T-helper 2 cell treated with Interferon-gamma antibody and Interleukin-4, amounts not matched to agents 5 μg/mL and 100 μg/mL, for 36 hours (primary cell): Measurements from ENCODE around the gene YJU2.

Source experiments
- DNase-seq: peaks from one replicate; pipeline ENCODE4 v3.0.0; 2021; ENCODE audit warnings: low spot score
- H3K27ac Mint-ChIP-seq: one replicate; pipeline ENCODE4 v1.8.0; 2021; ENCODE audit warnings: mild to moderate bottlenecking, mixed read lengths
- H3K27me3 Mint-ChIP-seq: one replicate; pipeline ENCODE4 v1.8.0; 2021; ENCODE audit warnings: low read depth, mixed read lengths
- H3K36me3 Mint-ChIP-seq: one replicate; pipeline ENCODE4 v1.8.0; 2021; ENCODE audit warnings: low read depth, mixed read lengths
- H3K4me1 Mint-ChIP-seq: one replicate; pipeline ENCODE4 v1.8.0; 2021; ENCODE audit warnings: low read depth, mixed read lengths
- H3K4me3 Mint-ChIP-seq: one replicate; pipeline ENCODE4 v1.8.0; 2022; ENCODE audit warnings: mild to moderate bottlenecking, moderate library complexity, mixed read lengths
- H3K9me3 Mint-ChIP-seq: one replicate; pipeline ENCODE4 v1.8.0; 2021; ENCODE audit warnings: mixed read lengths

Gene YJU2

GRCh38 chr19:4246767-4247593 is at the start of gene YJU2:
YJU2 (plus strand) TSS chr19:4247080; CDS start chr19:4247147, 67 bp downstream.
- peaks cover 2% of the 10 kb centered on the region for H3K9me3 Mint-ChIP-seq
- H3K4me1 Mint-ChIP-seq, result peaks cover 13% of the 10 kb centered on the region
- DNase-seq, result peak; percentile 99
- peak within 1 kb of the TSS; percentile 92 for H3K4me3 Mint-ChIP-seq
- no peaks in the 10 kb centered on the region for H3K27me3 Mint-ChIP-seq
- peaks cover 32% of the 10 kb centered on the region for H3K36me3 Mint-ChIP-seq
- H3K27ac Mint-ChIP-seq, result peak within 1 kb of the TSS; percentile 99

GRCh38 chr19:4197228-4197624 is 49.7 kb upstream of the YJU2 start:
- Mint-ChIP-seq H3K36me3 (peaks cover 10% of the 10 kb centered on the region), H3K27me3 (peaks cover 31% of the 10 kb centered on the region), H3K4me3 (peak overlapping the region; percentile 9), H3K9me3 (peaks cover 10% of the 10 kb centered on the region), H3K4me1 (peaks cover 9% of the 10 kb centered on the region), H3K27ac (peak overlapping the region; percentile 60)
- no peak for DNase-seq

- peaks cover 9% of the 10 kb centered on the region for H3K4me1 Mint-ChIP-seq
- no peak for DNase-seq
- H3K27me3 Mint-ChIP-seq, result peaks cover 31% of the 10 kb centered on the region
- peak overlapping the region; percentile 9 for H3K4me3 Mint-ChIP-seq
- peaks cover 10% of the 10 kb centered on the region for H3K9me3 Mint-ChIP-seq
- peaks cover 10% of the 10 kb centered on the region for H3K36me3 Mint-ChIP-seq
- no peak overlapping the region for H3K27ac Mint-ChIP-seq
These were observed 49.0 kb upstream of the YJU2 start for GRCh38 chr19:4197625-4198466.

GRCh38 chr19:4198467-4199126 is 48.3 kb upstream of the YJU2 start:
- Mint-ChIP-seq H3K36me3 (peaks cover 10% of the 10 kb centered on the region), H3K9me3 (peaks cover 10% of the 10 kb centered on the region), H3K27me3 (peaks cover 31% of the 10 kb centered on the region), H3K27ac (no peak overlapping the region), H3K4me3 (no peak overlapping the region), H3K4me1 (peaks cover 9% of the 10 kb centered on the region)
- DNase-seq, result no peak

- no peak overlapping the region for H3K4me3 Mint-ChIP-seq
- H3K27ac Mint-ChIP-seq, result no peak overlapping the region
- H3K36me3 Mint-ChIP-seq, result peaks cover 10% of the 10 kb centered on the region
- H3K27me3 Mint-ChIP-seq, result peaks cover 26% of the 10 kb centered on the region
- peaks cover 10% of the 10 kb centered on the region for H3K9me3 Mint-ChIP-seq
- peaks cover 11% of the 10 kb centered on the region for H3K4me1 Mint-ChIP-seq
- DNase-seq, result no peak
These were observed 47.1 kb upstream of the YJU2 start for GRCh38 chr19:4199699-4200293.

GRCh38 chr19:4200940-4201542 is 45.8 kb upstream of the YJU2 start:
- Mint-ChIP-seq H3K27ac (no peak overlapping the region), H3K4me3 (no peak overlapping the region), H3K9me3 (peaks cover 10% of the 10 kb centered on the region), H3K27me3 (peaks cover 22% of the 10 kb centered on the region), H3K36me3 (peaks cover 10% of the 10 kb centered on the region), H3K4me1 (peaks cover 11% of the 10 kb centered on the region)
- DNase-seq, result no peak

DNA sequence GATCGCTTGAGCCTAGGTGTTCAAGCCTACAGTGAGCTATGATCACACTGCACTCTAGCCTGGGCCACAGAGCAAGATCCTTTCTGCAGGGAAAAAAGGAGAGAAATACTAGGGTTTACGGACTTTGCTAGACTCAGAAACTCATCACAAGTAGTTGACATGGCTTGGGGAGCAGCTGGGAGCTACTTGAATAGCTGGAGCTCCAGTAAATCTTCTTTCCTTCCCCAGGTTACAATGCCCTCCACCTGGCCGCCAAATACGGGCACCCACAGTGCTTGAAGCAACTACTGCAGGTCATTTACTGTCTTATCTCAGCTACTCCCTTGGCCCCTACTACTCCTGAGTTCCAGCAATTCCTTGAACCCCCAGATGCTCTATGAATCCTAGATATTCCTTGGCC is 45.1 kb upstream of the YJU2 start:
- no peak for DNase-seq
- H3K4me1 Mint-ChIP-seq, result peaks cover 11% of the 10 kb centered on the region
- peaks cover 10% of the 10 kb centered on the region for H3K9me3 Mint-ChIP-seq
- no peak overlapping the region for H3K27ac Mint-ChIP-seq
- peaks cover 10% of the 10 kb centered on the region for H3K36me3 Mint-ChIP-seq
- H3K27me3 Mint-ChIP-seq, result peaks cover 21% of the 10 kb centered on the region
- H3K4me3 Mint-ChIP-seq, result no peak overlapping the region

- DNase-seq, result no peak
- Mint-ChIP-seq H3K9me3 (no peaks in the 10 kb centered on the region), H3K27me3 (no peaks in the 10 kb centered on the region), H3K4me1 (peaks cover 2% of the 10 kb centered on the region), H3K36me3 (no peaks in the 10 kb centered on the region), H3K4me3 (no peak overlapping the region), H3K27ac (no peak overlapping the region)
These were observed 39.9 kb upstream of the YJU2 start for GRCh38 chr19:4206818-4207484.

- Mint-ChIP-seq H3K9me3 (no peaks in the 10 kb centered on the region), H3K27me3 (no peaks in the 10 kb centered on the region), H3K27ac (no peak overlapping the region), H3K4me3 (no peak overlapping the region), H3K4me1 (peaks cover 2% of the 10 kb centered on the region), H3K36me3 (no peaks in the 10 kb centered on the region)
- no peak for DNase-seq
These were observed 38.3 kb upstream of the YJU2 start for GRCh38 chr19:4208385-4209094.

- Mint-ChIP-seq H3K36me3 (no peaks in the 10 kb centered on the region), H3K9me3 (no peaks in the 10 kb centered on the region), H3K4me3 (no peak overlapping the region), H3K27me3 (no peaks in the 10 kb centered on the region), H3K4me1 (no peaks in the 10 kb centered on the region), H3K27ac (no peak overlapping the region)
- DNase-seq, result no peak
These were observed 36.6 kb upstream of the YJU2 start for GRCh38 chr19:4210166-4210731.

GRCh38 chr19:4213116-4213515 is 33.8 kb upstream of the YJU2 start:
- DNase-seq, result no peak
- no peaks in the 10 kb centered on the region for H3K9me3 Mint-ChIP-seq

DNA sequence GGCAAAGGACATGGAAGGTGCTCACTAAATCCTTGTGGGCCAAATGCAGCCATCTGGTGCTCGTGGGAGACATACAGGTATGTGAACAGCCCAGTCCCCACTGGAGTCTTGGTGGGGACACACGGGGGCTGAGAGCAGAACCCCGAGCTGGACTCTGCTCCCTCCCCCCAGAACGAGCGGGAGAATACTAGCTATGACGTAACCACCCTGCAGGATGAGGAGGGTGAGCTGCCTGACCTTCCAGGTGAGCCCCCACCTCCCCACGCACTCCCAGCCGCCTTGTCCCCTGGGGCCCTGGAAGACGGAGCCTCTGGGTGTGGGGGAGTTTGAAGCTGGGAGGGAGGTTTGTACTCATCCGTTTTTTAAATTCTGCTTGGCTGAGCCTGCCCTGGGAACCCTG is 31.1 kb upstream of the YJU2 start:
- H3K4me3 Mint-ChIP-seq, result no peak overlapping the region
- no peaks in the 10 kb centered on the region for H3K4me1 Mint-ChIP-seq
- no peak overlapping the region for H3K27ac Mint-ChIP-seq
- DNase-seq, result no peak
- H3K36me3 Mint-ChIP-seq, result no peaks in the 10 kb centered on the region
- no peaks in the 10 kb centered on the region for H3K27me3 Mint-ChIP-seq
- no peaks in the 10 kb centered on the region for H3K9me3 Mint-ChIP-seq

More at GRCh38 chr19:4213116-4213515, 33.8 kb upstream of the YJU2 start:
- no peaks in the 10 kb centered on the region for H3K4me1 Mint-ChIP-seq
- no peaks in the 10 kb centered on the region for H3K36me3 Mint-ChIP-seq
- peak overlapping the region; percentile 31 for H3K27ac Mint-ChIP-seq
- no peaks in the 10 kb centered on the region for H3K27me3 Mint-ChIP-seq
- H3K4me3 Mint-ChIP-seq, result no peak overlapping the region
